AG09309 (cell line): ENCODE measurements around the gene PTPRU.

ENCODE experiments used
- DNase-seq: peaks from one replicate; pipeline ENCODE4 v3.0.0-alpha.2; 2010; ENCODE audit warnings: low read depth
- H3K4me3 ChIP-seq: 2 replicates; pipeline ENCODE4 v1.5.1; 2011; ENCODE audit warnings: mild to moderate bottlenecking, low read depth, low read length, moderate library complexity; ENCODE audit not compliant: control insufficient read depth
- TF ChIP-seq, protein P1 (sequence below): IDR thresholded peaks from 2 replicates; pipeline ENCODE4 v1.5.1; 2011; ENCODE audit warnings: mild to moderate bottlenecking, low read depth, low read length, inconsistent platforms; ENCODE audit not compliant: insufficient read depth, control insufficient read depth; ENCODE audit errors: missing control alignments

Gene PTPRU

DNA sequence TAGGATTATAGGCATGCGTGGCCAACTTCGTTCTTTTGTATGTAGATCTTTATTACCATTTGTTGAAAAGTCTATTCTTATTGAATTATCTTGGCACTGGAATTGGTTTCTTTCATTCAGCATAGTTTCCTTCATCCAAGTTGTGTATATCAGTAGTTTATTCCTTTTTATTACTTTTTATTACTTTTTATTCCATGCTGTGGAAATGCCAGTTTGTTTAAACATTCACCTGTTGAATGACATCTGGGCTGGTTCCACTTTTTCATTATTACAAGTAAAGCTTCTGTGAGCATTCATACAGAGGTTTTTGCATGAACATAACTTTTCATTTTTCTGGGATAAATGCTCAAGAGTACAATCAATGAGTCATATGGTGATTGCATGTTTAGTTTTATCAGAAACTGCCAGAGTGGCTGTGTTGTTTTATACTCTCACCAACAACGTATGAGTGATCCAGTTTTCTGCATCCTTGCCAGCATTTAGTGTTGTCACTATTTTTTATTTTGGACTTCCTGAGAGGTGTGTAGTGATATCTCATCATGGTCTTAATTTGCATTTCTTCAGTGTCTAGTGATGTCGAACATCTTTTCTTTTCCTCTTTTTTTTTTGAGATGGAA, 28.6 kb downstream of the PTPRU start:
- no peak overlapping the region for H3K4me3 ChIP-seq
- TF ChIP-seq, protein P1, sequence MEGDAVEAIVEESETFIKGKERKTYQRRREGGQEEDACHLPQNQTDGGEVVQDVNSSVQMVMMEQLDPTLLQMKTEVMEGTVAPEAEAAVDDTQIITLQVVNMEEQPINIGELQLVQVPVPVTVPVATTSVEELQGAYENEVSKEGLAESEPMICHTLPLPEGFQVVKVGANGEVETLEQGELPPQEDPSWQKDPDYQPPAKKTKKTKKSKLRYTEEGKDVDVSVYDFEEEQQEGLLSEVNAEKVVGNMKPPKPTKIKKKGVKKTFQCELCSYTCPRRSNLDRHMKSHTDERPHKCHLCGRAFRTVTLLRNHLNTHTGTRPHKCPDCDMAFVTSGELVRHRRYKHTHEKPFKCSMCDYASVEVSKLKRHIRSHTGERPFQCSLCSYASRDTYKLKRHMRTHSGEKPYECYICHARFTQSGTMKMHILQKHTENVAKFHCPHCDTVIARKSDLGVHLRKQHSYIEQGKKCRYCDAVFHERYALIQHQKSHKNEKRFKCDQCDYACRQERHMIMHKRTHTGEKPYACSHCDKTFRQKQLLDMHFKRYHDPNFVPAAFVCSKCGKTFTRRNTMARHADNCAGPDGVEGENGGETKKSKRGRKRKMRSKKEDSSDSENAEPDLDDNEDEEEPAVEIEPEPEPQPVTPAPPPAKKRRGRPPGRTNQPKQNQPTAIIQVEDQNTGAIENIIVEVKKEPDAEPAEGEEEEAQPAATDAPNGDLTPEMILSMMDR = no peak
- peak; percentile 53 for DNase-seq

DNA sequence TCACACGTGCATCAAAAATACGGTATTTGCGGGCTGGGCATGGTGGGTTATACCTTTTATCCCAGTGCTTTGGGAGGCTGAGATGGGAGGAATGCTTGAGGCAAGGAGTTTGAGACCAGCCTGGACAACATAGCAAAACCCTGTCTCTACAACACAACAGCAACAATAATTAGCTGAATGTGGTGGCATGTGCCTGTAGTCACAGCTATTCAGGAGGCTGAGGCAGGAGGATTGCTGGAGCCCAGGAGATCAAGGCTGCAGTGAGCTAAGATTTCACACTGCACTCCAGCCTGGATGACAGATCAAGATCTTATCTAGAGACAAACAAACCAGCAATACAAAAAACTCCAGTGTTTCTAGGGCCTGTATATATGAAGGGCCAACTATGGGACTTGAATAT, 30.6 kb downstream of the PTPRU start:
- no peak for DNase-seq
- TF ChIP-seq, protein P1 = no peak
- H3K4me3 ChIP-seq = no peak overlapping the region

DNA sequence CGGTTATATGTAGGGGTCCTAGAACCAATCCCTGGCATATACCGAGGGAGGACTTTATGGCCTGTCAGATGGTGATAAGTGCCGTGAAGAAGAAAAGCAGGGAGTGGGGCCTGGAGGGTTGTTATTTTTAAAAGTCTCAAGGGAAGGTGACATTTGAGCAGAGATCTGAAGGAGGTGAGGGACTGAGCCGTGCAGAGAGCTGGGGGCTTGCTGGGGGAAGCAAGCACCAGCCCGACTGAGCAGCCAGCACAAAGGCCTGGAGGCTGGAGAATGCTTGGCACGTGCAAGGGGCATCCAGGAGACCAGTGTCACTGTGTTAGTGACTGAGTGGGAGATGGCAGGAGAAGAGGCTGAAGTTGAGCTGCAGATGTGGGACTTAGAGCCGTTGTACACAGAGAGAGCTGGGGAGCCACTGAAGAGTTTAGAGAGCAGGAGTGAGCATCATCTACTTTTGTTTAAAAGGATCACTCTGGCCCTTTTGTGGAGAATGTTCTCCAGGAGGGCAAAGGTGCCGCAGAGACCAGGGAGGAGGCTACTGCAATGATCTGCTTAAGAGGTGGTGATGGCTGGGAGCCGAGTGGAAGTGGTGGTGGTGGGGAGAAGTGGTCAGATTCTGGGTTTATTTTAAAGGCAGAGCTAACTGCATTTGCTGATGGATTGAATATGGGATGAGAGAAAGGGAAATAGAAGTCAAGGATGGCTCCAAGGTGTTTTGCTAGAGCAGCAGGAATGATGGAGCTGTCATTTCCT, 31.2 kb downstream of the PTPRU start:
- H3K4me3 ChIP-seq = no peak overlapping the region
- TF ChIP-seq, protein P1 = no peak
- DNase-seq = no peak

DNA sequence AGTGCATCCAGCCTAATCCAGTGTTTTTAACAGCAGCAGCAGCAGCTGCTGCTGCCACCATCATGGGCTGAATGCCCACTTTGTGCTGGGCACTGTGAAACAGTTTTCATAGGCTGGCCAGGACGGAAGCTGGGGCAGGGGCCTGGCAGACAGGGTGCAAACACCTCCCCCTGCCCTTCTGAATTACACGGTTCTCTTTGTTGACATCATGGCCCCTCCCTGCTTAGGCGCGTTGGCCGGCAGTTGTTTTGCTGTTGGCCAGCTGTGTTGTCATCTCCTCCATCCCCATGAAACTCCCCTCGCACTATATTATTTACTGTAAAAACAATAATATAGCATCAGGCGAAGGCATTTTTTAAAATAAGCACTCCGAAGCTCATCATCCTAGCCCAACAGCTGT, 33.1 kb downstream of the PTPRU start:
- H3K4me3 ChIP-seq = no peak overlapping the region
- TF ChIP-seq, protein P1 = no peak
- no peak for DNase-seq

DNA sequence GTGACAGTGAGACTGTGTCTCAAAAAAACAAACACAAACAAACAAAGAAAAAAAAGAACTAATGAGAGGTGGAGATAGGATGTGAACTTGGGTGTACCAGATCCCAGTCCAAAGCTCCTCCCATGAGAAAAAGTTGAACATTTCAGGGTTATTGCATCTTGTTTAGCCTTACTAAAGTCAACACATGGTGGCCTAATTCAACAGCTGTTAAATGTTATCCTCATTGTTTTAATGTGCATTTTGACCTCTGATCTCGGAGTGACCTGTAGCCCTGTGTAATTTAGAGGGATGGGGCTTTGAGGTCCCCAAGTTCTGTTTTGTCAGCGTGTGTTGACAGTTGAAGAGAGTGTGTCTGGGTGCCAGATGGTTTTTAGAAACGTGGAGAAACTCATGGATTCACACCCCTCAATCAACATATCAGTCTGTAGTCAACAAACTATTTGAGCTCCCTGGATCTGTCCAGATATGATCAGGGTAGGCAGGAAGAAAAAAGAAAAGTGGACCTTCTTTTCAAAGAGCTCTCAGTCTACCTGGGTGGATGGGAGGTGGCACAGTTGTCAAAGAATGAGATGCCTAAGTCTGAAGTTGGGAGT, 34.7 kb downstream of the PTPRU start:
- DNase-seq = no peak
- TF ChIP-seq, protein P1 = no peak
- H3K4me3 ChIP-seq = no peak overlapping the region

DNA sequence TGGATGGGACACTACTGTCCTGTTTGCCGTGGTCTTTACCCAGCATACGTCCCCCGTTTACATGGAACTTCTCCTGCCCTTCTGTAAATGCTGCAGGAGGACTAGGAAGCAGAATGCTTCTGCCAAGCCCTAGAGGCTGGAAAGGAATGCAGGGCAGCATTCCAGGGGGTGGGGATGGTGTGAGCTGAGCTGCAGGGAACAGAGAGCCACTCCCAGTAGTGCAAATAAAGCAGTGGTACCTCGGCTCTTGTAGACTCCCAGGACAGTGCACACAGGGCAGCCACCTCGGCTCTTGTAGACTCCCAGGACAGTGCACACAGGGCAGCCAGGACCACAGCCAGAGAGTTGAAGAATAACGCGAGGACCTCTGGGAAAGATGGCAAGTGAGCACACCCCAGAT, 35.4 kb downstream of the PTPRU start:
- peak; percentile 38 for DNase-seq
- H3K4me3 ChIP-seq = no peak overlapping the region
- TF ChIP-seq, protein P1 = no peak
